ELR (cell line): ENCODE data around the gene CHKB.

Experiments used
- DNase-seq: peaks from one replicate; pipeline ENCODE4 v3.0.0-alpha.2; 2015; ENCODE audit warnings: low read depth

Gene CHKB

GRCh38 chr22:50573491-50574382 lies 8.9 kb downstream of the CHKB start:
- DNase-seq = no peak

DNA sequence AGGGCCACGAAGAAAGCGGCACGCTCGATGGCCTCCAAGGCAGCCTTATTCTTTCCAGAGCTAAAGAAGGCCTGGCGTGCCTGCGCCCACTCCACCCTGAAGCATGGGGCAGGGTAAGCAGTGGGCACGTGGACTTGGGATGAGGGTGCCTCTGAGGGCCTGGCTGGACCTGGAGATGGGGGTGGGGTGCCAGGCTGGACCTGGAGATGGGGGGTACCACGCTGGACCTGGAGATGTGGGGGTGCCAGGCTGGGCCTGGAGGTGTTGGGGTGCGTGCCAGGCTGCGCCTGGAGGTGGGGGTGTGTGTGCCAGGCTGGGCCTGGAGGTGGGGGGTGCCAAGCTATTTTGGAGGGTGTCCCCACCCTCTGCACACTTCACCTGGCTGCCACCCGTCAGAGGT lies 9.7 kb downstream of the CHKB start:
- no peak for DNase-seq

- no peak for DNase-seq
Observed at GRCh38 chr22:50571264-50572175, 11.1 kb downstream of the CHKB start.

DNA sequence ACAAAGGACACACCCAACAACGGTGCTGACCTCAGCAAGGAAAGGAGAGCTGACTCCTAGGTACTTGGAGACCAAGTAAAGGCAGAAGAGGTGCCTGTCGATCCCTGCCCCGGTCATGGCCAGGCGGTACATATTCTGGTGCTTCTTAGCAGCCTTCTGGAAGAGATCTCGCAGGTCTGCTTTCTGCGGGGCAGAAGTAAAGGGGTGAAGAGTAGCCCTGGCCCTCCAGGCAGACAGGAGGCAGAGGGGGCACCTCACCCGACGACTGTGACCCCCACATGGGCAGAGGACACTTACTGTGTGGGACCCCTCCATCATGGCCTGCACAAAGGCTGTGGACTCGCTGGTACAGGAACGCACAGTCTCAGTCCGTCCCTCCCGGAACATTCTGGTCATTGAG lies 11.8 kb downstream of the CHKB start:
- DNase-seq = no peak

GRCh38 chr22:50569896-50570535 lies 12.6 kb downstream of the CHKB start:
- DNase-seq = no peak

DNA sequence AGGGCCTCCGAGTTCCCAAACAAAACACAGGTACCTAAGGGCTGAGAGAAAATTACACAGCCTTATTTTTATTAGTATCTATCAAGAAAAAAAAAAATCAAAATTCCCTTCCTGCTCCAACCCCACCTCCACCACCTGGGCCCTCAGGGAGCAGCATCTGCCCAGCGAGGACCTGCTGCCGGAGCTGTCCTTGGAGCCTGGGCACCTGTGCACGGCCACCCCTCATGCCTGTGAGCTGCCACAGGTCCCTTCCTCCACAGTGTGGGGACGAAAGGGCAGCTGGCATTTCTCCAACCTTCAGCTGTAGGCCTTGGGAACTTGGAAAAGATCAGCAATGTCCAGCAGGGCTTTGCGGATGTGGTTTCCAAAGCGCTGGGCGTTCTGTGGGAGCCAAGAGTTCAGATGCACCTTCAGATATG lies 13.6 kb downstream of the CHKB start:
- no peak for DNase-seq

DNA sequence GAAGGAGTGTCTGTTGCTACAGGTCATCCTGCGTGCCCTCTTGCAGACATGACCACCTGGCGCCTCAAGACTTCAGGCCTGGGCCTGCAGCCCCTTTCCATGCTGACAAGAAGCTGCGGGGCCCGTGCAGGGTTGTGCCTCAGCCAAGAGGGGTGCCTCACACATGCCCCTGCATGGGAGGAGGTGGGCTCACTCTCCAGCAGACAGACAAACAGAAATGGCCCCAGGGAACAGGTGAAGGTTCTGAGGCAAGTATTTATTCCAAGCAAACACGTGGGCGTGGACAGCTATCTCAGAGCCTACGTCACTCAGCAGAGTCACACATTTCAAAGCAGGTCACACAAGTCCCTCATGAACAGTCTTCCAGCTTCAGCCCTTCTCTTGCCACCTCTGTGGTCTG lies 14.0 kb downstream of the CHKB start:
- DNase-seq = no peak

DNA sequence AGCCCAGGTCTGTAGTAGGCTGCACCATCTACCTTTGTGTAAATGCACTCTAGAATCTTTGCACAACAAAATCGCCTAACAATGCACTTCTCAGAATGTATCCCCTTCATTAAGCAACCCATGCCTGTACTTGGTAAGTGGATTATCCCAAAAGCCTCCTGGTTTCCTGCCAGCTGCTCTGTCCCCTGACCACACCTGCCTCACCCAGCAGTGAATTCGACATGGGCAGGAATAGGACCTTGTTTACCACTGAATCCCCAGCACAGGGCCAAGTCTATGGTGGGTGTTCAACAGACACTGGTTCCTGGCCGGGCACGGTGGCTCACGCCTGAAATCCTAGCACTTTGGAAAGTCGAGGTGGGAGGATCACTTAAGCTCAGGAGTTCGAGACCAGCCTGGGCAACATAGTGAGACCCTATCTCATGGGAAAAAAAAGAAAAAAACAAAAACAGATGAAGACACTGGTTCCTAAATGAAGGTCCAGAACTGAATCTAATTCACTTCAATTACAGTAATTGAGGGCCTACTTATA lies 14.9 kb downstream of the CHKB start:
- DNase-seq = no peak

GRCh38 chr22:50564289-50564688 lies 18.4 kb downstream of the CHKB start:
- no peak for DNase-seq

- no peak for DNase-seq
Observed at GRCh38 chr22:50563413-50564160, 19.1 kb downstream of the CHKB start.

GRCh38 chr22:50562523-50563412 lies 19.9 kb downstream of the CHKB start, which contains the start of gene SYCE3:
SYCE3 (minus strand) TSS chr22:50562919; CDS start chr22:50556405, 6,514 bp downstream.
- peak; percentile 96 for DNase-seq

- no peak for DNase-seq
Observed at GRCh38 chr22:50561401-50562358, 21.0 kb downstream of the CHKB start.

- no peak for DNase-seq
Observed at GRCh38 chr22:50560034-50560433, 22.6 kb downstream of the CHKB start.

DNA sequence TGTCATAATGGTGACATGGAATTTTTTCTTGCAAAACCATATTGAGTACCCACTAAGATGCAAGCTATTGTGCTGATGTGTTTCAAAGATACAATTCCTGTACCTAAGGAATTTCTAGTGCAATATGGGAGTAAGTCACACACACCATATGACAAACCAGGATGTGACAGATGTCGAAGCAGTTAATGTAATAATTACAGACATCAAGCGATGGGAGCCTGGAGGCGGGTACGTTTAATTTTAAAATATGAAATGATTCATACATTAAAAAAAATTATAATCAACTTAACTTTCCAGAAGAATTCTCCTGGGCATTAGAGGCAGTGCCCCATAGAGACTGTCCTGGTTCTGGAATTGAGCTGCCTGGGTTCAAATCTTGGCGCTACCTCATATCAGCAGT lies 25.9 kb downstream of the CHKB start:
- no peak for DNase-seq

DNA sequence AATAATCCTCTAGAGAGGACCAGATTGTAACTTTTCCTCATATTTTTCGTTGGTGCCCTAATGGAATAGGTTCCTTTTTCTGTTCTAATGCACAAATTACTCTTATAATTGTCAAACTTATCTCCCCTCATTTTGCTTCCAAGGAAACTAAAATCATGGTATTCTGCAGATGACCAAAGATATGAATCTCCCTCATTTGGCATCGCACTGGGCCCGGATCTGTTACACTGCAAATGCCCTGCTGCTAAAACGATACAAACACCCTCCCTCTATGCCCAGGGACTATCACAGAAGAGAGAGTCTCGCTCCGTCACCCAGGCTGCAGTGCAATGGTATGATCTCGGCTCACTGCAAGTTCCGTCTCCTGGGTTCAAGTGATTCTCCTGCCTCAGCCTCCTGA lies 29.3 kb downstream of the CHKB start:
- DNase-seq = no peak

GRCh38 chr22:50551160-50551752 lies 31.4 kb downstream of the CHKB start:
- no peak for DNase-seq

DNA sequence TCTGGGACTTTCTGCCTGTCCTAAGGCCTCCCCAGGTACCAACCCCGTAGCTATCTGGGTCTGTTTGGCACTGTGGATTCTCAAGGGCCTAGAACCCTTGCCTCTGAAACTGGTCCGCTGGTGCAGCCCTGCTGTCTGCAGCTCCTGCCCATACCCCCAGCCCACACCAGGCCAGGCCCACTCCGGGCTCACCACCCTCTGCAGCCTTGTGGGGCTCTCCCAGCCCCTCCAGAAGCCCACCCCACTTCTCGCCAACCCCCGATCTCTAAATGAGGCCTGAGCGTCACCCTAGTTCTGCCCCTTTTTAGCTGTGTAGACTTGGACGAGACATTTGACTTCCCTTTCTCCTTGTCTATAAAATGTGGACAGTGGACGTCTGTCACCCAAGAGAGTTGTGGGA lies 32.3 kb downstream of the CHKB start:
- no peak for DNase-seq

GRCh38 chr22:50548921-50549790 lies 33.5 kb downstream of the CHKB start:
- no peak for DNase-seq
